ENCODE data around the gene SAMD4A. TPM values are rescaled to one million over a fixed set of nuclear protein-coding genes. Genes with fewer than 3 reads are reported as not detected.

SAMD4A gene
- total RNA-seq, 2 donors from 2014 or later = 0.26 to 1.0 TPM

- no peaks in the 10 kb centered on the region for H3K36me3 Mint-ChIP-seq
- H3K4me1 Mint-ChIP-seq (ENCODE audit: low read depth in 2 of 2) = peaks cover 0 to 3% of the 10 kb centered on the region in 2 donors
- H3K27me3 Mint-ChIP-seq = peaks cover 41 to 53% of the 10 kb centered on the region in 2 donors
- H3K4me3 Mint-ChIP-seq = no peak overlapping the region
- ATAC-seq = no peak
- no peak for DNase-seq (ENCODE audit: low spot score)
- peak overlapping the region in 1 of 2 donors; percentile 17 for H3K27ac Mint-ChIP-seq
- no peaks in the 10 kb centered on the region for H3K9me3 Mint-ChIP-seq
Observed at GRCh38 chr14:54637270-54638134, 70.6 kb downstream of the SAMD4A start.

DNA sequence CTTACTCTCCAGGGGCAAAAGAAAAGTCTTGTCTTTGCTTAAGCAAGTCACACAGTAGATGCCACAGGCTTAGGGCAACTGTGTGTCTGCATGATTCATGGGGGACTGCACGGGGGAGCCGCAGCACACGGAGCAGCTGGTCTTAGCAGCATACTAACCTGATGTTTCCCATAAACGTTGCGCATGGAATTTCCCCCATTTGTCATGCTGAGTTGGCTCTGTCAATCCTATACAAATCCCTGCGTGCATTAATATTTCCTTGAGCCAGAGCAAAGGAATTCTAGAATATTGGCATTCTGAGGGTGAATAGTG lies 71.2 kb downstream of the SAMD4A start:
- Mint-ChIP-seq H3K36me3 (no peaks in the 10 kb centered on the region), H3K27ac (no peak overlapping the region), H3K4me1 (ENCODE audit: low read depth in 2 of 2) (peaks cover 0 to 3% of the 10 kb centered on the region in 2 donors), H3K9me3 (no peaks in the 10 kb centered on the region), H3K4me3 (no peak overlapping the region), H3K27me3 (peaks cover 40 to 56% of the 10 kb centered on the region in 2 donors)
- no peak for ATAC-seq
- no peak for DNase-seq (ENCODE audit: low spot score)

- Mint-ChIP-seq H3K27ac (no peak overlapping the region), H3K4me1 (ENCODE audit: low read depth in 2 of 2) (no peaks in the 10 kb centered on the region), H3K36me3 (no peaks in the 10 kb centered on the region), H3K27me3 (peaks cover 39 to 64% of the 10 kb centered on the region in 2 donors), H3K9me3 (no peaks in the 10 kb centered on the region), H3K4me3 (no peak overlapping the region)
- DNase-seq (ENCODE audit: low spot score) = no peak
- ATAC-seq = no peak
Observed at GRCh38 chr14:54639611-54640010, 72.7 kb downstream of the SAMD4A start.

DNA sequence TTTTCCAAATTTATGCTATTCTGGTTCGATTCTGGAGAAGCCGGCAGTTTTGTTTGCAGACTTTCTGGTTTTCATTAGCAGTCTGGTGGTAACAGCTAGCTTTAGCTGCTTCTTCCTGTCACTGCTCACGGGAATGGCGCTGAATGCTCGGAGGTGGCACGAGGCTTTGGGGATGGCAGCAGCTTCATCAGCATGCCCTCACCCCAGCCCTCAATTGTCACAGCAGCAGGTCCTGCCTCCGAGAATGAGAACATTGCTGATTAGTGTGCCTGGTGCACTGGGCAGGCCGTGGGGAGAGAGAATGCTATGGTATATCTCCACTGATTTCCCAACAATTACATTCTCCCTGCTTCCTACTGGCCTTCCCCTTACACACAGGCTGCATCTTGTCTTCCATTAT lies 73.6 kb downstream of the SAMD4A start:
- no peaks in the 10 kb centered on the region for H3K9me3 Mint-ChIP-seq
- ATAC-seq (no peak), DNase-seq (ENCODE audit: low spot score) (no peak)
- H3K36me3 Mint-ChIP-seq = no peaks in the 10 kb centered on the region
- H3K27ac Mint-ChIP-seq = no peak overlapping the region
- peaks cover 39 to 64% of the 10 kb centered on the region in 2 donors for H3K27me3 Mint-ChIP-seq
- no peaks in the 10 kb centered on the region for H3K4me1 Mint-ChIP-seq (ENCODE audit: low read depth in 2 of 2)
- H3K4me3 Mint-ChIP-seq = no peak overlapping the region

DNA sequence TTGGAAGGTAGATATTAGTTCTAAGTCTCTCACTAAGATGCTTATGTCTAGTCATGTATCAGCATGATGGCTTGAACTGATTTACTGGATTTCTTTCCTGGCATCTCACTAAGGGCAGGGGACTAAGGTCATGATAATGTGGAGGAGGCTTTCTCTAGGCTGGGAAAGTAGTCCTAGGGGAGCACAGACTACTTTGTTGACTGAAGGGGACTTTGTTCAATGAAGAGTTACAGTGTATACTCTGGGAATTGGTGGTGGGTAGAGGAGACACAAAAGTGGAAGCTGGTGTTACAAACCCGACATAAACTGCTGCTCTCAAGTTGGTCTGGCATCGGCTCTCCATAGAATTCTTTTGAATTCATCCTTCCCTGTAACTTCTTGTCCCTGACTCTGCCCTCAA lies 75.2 kb downstream of the SAMD4A start:
- Mint-ChIP-seq H3K36me3 (no peaks in the 10 kb centered on the region), H3K4me3 (no peak overlapping the region), H3K4me1 (ENCODE audit: low read depth in 2 of 2) (no peaks in the 10 kb centered on the region), H3K27me3 (peaks cover 26 to 48% of the 10 kb centered on the region in 2 donors), H3K9me3 (no peaks in the 10 kb centered on the region), H3K27ac (no peak overlapping the region)
- ATAC-seq = no peak
- no peak for DNase-seq (ENCODE audit: low spot score)

- ATAC-seq (no peak), DNase-seq (ENCODE audit: low spot score) (no peak)
- Mint-ChIP-seq H3K27me3 (peaks cover 23 to 42% of the 10 kb centered on the region in 2 donors), H3K36me3 (no peaks in the 10 kb centered on the region), H3K4me3 (no peak overlapping the region), H3K4me1 (ENCODE audit: low read depth in 2 of 2) (no peaks in the 10 kb centered on the region), H3K9me3 (no peaks in the 10 kb centered on the region), H3K27ac (no peak overlapping the region)
Observed at GRCh38 chr14:54642801-54643695, 76.1 kb downstream of the SAMD4A start.

GRCh38 chr14:54643696-54644176 lies 76.8 kb downstream of the SAMD4A start:
- Mint-ChIP-seq H3K9me3 (no peaks in the 10 kb centered on the region), H3K36me3 (no peaks in the 10 kb centered on the region), H3K4me3 (no peak overlapping the region), H3K27me3 (peaks cover 23 to 40% of the 10 kb centered on the region in 2 donors), H3K4me1 (ENCODE audit: low read depth in 2 of 2) (no peaks in the 10 kb centered on the region), H3K27ac (no peak overlapping the region)
- ATAC-seq (no peak), DNase-seq (ENCODE audit: low spot score) (no peak)

DNA sequence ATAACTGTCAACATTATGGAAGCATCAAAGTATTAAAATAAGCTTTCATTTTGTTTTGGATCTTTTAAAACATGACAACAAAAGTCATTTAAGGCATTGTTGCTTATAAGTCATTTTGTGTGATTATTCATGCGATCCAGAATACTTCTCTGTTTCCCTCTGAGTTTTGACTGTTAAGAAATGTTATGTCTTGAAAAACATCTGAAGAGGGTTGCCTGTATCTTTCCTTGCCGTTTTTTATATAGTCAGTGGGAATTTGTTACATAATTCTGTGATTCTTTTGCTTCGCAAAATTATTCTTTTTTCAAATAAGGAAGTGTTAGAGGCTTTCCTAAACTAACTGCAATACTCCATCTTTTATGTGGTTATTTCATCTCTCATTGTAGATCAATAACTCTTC lies 78.7 kb downstream of the SAMD4A start:
- DNase-seq (ENCODE audit: low spot score) (no peak), ATAC-seq (no peak)
- Mint-ChIP-seq H3K27me3 (peaks cover 24 to 26% of the 10 kb centered on the region in 2 donors), H3K9me3 (no peaks in the 10 kb centered on the region), H3K36me3 (no peaks in the 10 kb centered on the region), H3K27ac (no peak overlapping the region), H3K4me1 (ENCODE audit: low read depth in 2 of 2) (no peaks in the 10 kb centered on the region), H3K4me3 (no peak overlapping the region)

DNA sequence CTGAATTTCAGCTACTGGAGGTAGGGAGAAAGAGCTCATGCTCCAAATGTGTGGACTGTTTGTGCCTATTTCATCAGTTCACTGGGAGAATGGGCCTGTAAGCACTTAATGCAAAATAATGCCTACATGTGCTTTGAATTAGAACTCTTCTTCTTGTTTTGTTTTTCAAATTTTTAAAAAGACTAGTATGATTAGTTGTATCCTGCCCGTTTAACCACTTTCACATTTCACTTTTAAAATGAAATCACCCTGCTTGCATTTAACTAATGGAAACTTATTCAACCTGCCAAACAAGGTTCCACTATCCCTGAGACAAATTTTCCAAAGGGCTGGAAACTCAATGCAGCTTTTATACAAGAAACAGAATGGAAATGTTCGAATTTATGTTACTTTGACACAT lies 79.7 kb downstream of the SAMD4A start:
- Mint-ChIP-seq H3K27ac (no peak overlapping the region), H3K36me3 (no peaks in the 10 kb centered on the region), H3K9me3 (no peaks in the 10 kb centered on the region), H3K4me3 (no peak overlapping the region), H3K27me3 (peaks cover 17% of the 10 kb centered on the region in 2 donors), H3K4me1 (ENCODE audit: low read depth in 2 of 2) (no peaks in the 10 kb centered on the region)
- DNase-seq (ENCODE audit: low spot score) = no peak
- ATAC-seq = no peak

DNA sequence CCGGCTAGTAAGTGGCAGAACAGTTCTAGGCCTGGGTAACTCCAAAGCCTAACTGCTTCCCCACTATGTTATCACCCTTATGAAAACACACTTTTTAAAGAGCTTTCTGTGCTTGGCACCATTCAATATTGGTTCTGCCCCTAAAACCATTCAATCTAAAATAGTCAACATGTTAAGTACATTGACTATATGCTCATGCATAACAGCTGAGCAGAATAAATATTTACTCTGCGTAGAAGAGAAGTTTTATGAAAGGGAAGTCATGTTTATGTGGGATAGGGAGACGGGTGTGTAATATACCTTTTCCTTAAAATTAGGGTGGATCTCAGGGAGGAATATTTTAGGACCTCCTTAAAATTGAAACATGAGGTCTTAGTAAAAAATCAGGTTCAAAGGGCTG lies 80.5 kb downstream of the SAMD4A start:
- no peaks in the 10 kb centered on the region for H3K36me3 Mint-ChIP-seq
- no peak overlapping the region for H3K4me3 Mint-ChIP-seq
- H3K9me3 Mint-ChIP-seq = no peaks in the 10 kb centered on the region
- H3K4me1 Mint-ChIP-seq (ENCODE audit: low read depth in 2 of 2) = no peaks in the 10 kb centered on the region
- H3K27ac Mint-ChIP-seq = no peak overlapping the region
- no peak for DNase-seq (ENCODE audit: low spot score)
- ATAC-seq = no peak
- H3K27me3 Mint-ChIP-seq = peaks cover 18 to 20% of the 10 kb centered on the region in 2 donors

- no peak overlapping the region for H3K27ac Mint-ChIP-seq
- H3K9me3 Mint-ChIP-seq = no peaks in the 10 kb centered on the region
- no peaks in the 10 kb centered on the region for H3K36me3 Mint-ChIP-seq
- ATAC-seq = no peak
- H3K27me3 Mint-ChIP-seq = peaks cover 20 to 22% of the 10 kb centered on the region in 2 donors
- H3K4me1 Mint-ChIP-seq (ENCODE audit: low read depth in 2 of 2) = no peaks in the 10 kb centered on the region
- no peak overlapping the region for H3K4me3 Mint-ChIP-seq
- DNase-seq (ENCODE audit: low spot score) = no peak
Observed at GRCh38 chr14:54649056-54649455, 82.1 kb downstream of the SAMD4A start.

DNA sequence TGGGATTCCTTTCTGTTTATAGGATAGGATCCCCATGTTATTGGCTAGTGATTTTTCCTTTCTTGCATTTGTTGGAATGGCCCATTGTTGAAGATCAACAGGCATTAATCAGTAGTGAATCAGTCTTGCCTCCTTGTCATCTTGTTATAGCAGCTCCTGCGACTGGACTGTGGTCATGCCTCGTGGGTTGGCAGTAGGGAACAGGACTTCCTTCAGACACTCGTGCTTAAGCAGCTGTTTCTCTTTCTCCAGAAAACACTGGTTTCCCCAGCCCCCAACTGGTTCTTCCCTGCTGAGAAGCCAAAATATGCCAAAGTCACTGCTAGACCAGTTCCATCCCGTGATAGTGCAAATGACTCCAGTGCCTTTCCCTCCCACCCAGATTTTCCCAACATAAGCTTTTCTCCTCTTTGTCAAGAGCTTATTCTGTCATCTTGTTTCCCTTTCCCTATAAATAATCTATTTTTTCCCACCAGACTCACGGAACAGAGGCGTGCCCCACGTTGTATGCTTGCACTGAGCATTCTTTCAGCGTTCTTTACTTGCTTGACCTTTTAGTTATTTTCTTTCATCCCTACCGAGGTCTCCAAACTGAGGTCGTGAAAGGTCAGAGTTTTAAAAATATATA lies 83.5 kb downstream of the SAMD4A start:
- no peak for DNase-seq (ENCODE audit: low spot score)
- Mint-ChIP-seq H3K36me3 (no peaks in the 10 kb centered on the region), H3K4me1 (ENCODE audit: low read depth in 2 of 2) (no peaks in the 10 kb centered on the region), H3K9me3 (no peaks in the 10 kb centered on the region), H3K4me3 (no peak overlapping the region), H3K27me3 (peaks cover 29 to 36% of the 10 kb centered on the region in 2 donors), H3K27ac (no peak overlapping the region)
- ATAC-seq = no peak

GRCh38 chr14:54650959-54651351 lies 84.0 kb downstream of the SAMD4A start:
- ATAC-seq (no peak), DNase-seq (ENCODE audit: low spot score) (no peak)
- Mint-ChIP-seq H3K4me1 (ENCODE audit: low read depth in 2 of 2) (no peaks in the 10 kb centered on the region), H3K27ac (no peak overlapping the region), H3K9me3 (no peaks in the 10 kb centered on the region), H3K36me3 (no peaks in the 10 kb centered on the region), H3K27me3 (peaks cover 32 to 41% of the 10 kb centered on the region in 2 donors), H3K4me3 (no peak overlapping the region)

DNA sequence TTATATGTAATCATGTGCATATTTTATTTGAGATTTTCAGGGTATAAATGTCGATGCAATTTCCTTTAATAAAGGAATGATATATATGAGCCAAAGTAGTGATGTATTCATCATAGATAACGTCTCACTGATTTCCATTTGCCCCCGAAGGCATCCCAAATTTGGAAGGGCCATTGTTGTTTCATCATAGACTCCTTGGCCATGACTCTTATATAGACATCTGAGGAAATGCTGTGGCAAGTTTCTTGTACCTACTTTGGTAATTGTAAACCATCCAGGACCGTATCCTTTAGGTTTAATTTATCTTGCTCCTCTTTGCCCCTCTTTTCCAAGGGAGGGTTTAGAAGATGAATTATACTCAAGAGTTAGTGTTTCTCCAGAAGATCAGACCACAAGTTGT lies 84.7 kb downstream of the SAMD4A start:
- Mint-ChIP-seq H3K9me3 (no peaks in the 10 kb centered on the region), H3K27me3 (peaks cover 36 to 48% of the 10 kb centered on the region in 2 donors), H3K27ac (no peak overlapping the region), H3K36me3 (no peaks in the 10 kb centered on the region), H3K4me3 (no peak overlapping the region), H3K4me1 (ENCODE audit: low read depth in 2 of 2) (no peaks in the 10 kb centered on the region)
- DNase-seq (ENCODE audit: low spot score) = no peak
- ATAC-seq = no peak
